ENCODE data around the gene ALPK1.

ALPK1 gene

DNA sequence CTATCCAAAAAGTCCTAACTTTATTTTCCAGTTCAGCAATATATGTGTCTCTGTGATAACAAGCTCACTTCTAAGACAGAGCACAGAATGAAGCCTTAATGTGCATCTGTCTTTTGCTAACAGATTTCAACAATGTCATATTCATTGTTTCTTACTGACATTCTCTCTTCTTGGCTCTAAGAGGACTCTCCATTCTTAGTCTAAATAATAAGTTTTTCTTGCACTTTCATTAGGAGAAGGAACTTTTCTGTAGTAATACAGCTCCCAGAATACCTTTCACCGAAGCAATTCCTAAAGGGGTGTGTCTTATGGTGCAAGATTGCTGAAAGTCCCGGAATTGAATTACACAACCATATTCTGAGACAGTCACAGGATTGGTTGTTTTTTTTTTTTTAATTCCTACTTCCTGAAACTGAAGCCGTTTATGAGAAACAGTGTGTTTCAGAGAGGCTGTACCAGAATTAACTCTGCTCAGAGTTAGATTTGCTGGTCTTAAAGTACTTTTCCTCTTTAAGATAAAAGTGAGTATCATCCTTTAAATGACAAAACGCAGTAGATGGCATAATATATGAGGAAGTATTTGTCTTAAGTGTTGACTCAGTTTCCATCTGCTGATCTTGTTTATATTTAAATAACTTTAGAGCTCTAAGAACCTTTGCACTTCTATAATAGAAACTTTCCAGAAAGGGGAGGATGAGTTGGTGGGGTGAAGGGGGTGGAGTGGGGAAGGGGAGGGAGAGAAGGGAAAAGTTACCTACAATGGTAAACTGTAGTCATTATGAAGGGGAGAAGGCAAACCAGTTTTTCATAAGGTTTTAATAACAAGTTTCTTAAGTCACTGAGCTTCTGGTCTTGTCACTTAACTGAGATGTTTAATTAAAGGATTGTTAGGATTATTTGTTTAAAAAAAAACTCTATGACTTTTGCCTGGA, at the start of gene ALPK1:
ALPK1 (plus strand) TSS at position 421 of the 932 bp plus-strand sequence.
- peak; percentile 82 for DNase-seq (ENCODE audit: extremely low read depth, low read depth)
- TF ChIP-seq, protein P1, sequence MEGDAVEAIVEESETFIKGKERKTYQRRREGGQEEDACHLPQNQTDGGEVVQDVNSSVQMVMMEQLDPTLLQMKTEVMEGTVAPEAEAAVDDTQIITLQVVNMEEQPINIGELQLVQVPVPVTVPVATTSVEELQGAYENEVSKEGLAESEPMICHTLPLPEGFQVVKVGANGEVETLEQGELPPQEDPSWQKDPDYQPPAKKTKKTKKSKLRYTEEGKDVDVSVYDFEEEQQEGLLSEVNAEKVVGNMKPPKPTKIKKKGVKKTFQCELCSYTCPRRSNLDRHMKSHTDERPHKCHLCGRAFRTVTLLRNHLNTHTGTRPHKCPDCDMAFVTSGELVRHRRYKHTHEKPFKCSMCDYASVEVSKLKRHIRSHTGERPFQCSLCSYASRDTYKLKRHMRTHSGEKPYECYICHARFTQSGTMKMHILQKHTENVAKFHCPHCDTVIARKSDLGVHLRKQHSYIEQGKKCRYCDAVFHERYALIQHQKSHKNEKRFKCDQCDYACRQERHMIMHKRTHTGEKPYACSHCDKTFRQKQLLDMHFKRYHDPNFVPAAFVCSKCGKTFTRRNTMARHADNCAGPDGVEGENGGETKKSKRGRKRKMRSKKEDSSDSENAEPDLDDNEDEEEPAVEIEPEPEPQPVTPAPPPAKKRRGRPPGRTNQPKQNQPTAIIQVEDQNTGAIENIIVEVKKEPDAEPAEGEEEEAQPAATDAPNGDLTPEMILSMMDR (IDR thresholded peaks at IDR 0.05; ENCODE audit: low read depth, low read length) = no peak

GRCh38 chr4:112251019-112251643, 46.0 kb upstream of the ALPK1 start:
- DNase-seq (ENCODE audit: extremely low read depth, low read depth) = no peak
- TF ChIP-seq, protein P1 (IDR thresholded peaks at IDR 0.05; ENCODE audit: low read depth, low read length) = no peak

GRCh38 chr4:112252234-112252633, 44.9 kb upstream of the ALPK1 start:
- TF ChIP-seq, protein P1 (IDR thresholded peaks at IDR 0.05; ENCODE audit: low read depth, low read length) = no peak

GRCh38 chr4:112253382-112254000, 43.7 kb upstream of the ALPK1 start:
- TF ChIP-seq, protein P1 (IDR thresholded peaks at IDR 0.05; ENCODE audit: low read depth, low read length) = no peak
- DNase-seq (ENCODE audit: extremely low read depth, low read depth) = no peak

More at GRCh38 chr4:112252234-112252633, 44.9 kb upstream of the ALPK1 start:
- DNase-seq (ENCODE audit: extremely low read depth, low read depth) = no peak

DNA sequence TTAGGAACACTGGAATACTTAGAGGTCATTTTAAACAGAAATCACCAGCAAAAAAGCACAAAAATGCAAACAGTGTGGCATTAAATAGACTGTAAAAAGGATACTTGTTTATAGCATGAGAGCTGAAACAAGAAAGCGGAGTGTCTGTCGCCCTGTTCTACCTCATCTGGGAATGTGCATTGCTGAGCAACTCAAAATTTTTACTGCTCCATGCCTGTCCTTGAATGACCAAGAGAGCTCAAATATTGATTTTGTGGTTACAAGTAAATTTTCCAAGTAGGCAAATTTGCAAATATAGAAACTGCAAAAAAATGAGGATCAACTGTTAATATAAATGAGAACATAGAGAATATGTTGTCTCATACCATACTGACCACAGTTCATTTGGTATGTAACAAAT, 40.1 kb upstream of the ALPK1 start:
- no peak for DNase-seq (ENCODE audit: extremely low read depth, low read depth)
- TF ChIP-seq, protein P1 (IDR thresholded peaks at IDR 0.05; ENCODE audit: low read depth, low read length) = no peak

- TF ChIP-seq, protein P1 (IDR thresholded peaks at IDR 0.05; ENCODE audit: low read depth, low read length) = peak; percentile 44
These were observed 30.3 kb upstream of the ALPK1 start for GRCh38 chr4:112266823-112267222.

More at GRCh38 chr4:112266823-112267222, 30.3 kb upstream of the ALPK1 start:
- DNase-seq (ENCODE audit: extremely low read depth, low read depth) = no peak

All from AG09319 (cell line).